Epithelial cell of esophagus (primary cell): Measurements from ENCODE around the gene KAZN.

ENCODE experiments used
- DNase-seq: peaks from one replicate; pipeline ENCODE4 v3.0.0; 2010; ENCODE audit warnings: low read depth
- H3K4me3 ChIP-seq: 2 replicates; pipeline ENCODE4 v1.5.1; 2011; ENCODE audit warnings: mild to moderate bottlenecking, low read length, control low read depth
- CTCF ChIP-seq: IDR thresholded peaks from 2 replicates; pipeline ENCODE4 v1.5.1; 2011; ENCODE audit warnings: low read depth, mild to moderate bottlenecking, low read length, control low read depth, inconsistent platforms; ENCODE audit not compliant: insufficient read depth; ENCODE audit errors: missing control alignments

The KAZN gene

DNA sequence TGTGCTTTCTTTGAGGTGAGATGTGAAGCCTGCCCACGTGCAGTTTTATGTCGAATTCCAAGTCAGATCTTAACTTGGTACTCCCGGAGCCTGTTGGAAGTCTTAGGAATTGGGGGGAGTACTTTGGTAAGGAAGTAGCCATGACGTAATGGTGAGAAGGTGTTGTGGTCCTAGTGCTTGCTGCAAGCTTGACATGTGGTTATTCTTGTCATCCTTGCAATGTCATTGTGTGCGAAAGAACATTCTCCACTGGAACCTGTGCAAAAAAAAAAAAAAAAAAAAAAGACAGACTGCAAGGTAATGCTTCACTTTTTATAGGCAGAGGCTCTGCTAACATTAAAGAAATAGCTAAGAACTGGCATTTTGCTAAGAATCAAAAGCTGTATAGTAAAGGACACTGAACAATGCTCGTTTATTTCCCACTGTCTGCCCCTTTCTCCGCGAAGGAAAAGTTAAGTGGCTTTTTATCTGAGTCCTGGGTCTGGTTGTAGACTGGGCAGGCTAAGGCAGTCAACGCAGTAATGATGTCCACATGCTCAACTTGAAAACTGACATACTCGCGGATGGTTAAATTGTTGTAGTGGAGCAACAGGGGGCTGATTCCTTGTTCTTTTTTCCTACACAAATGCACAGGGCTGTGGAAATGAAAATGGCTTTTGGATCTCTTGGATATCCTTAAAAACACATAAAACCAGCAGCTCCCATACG is 2.1 kb downstream of the KAZN start:
- H3K4me3 ChIP-seq, result no peak overlapping the region
- no peak for TF ChIP-seq CTCF
- DNase-seq, result no peak

DNA sequence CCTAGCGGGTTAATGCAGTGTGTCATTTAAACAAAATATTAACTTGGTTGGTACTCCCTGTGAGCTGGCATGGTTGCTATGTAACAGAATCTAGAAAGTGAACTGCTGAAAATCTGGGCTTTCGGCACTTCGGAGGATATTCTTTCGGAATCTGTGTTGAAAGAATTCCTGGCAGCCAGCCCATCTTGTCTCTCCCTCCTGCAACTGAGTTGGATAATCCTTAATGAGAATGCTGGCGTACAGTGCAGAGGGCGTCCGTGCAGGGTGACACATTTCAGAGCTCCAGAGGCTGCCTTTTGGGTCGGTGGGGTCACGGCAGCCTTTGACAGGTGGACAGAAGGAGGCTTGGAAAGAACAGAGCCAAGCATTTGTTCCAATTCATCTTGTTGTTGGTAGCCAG is 3.7 kb downstream of the KAZN start:
- H3K4me3 ChIP-seq, result no peak overlapping the region
- TF ChIP-seq CTCF, result no peak
- DNase-seq, result no peak

DNA sequence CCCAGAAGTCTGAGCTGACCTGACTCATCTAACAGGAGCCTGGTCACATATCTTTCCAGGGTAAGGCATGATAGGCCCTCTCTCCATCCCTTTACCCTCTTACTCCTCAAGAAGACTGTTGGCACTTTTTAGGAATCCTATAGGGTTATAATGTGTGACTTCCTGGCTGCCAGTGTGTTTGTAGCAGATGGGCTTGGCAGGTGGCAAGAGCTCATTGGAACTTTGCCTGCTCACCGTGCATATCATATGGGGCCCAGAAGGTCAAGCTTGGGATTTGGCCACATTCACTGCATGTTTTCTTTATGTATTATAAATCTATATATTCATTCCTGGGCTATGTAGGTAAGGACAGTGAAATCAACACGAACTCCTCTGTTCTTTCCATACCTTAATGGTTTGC is 5.2 kb downstream of the KAZN start:
- no peak for DNase-seq
- TF ChIP-seq CTCF, result no peak
- no peak overlapping the region for H3K4me3 ChIP-seq

DNA sequence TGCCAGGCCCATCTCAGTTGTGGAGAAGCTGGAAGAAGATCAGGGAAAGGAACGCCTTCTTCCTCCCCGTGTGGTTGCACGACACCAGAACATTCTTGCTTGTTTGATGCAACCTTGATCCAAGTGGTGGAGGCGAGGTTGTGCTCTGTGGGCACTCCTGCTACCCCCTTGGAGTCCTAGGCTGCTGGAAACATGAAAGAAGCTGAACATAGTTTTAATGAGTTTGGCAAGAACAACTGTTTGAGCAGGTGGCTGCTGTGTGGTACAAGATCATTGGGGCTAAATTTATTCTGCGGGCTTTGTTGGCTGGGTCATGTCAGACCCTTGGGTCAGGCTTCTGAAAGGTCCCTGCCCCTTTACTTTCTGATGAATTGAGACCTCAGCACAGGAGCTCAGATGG is 5.9 kb downstream of the KAZN start:
- DNase-seq, result no peak
- TF ChIP-seq CTCF, result no peak
- H3K4me3 ChIP-seq, result no peak overlapping the region

GRCh38 chr1:14605945-14606344 is 7.5 kb downstream of the KAZN start:
- H3K4me3 ChIP-seq, result no peak overlapping the region
- no peak for DNase-seq
- no peak for TF ChIP-seq CTCF

DNA sequence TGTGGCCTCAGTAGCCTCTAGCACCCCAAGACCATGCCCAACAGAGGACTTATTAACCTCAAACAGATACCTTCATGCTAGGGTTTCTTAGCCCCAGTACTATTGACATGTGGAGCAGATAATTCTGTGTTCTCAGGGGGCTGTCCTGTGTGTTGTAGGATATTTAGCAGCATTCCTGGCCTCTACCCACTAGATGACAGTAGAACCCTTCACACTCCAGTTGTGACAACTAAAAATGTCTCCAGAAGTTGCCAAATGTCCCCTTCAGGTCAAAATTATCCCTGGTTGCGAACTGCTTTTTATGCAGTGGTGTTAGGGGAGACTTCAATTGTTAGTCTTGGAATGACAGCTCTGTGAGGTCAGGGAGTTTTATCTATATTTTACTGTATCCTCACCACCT is 8.1 kb downstream of the KAZN start:
- peak; percentile 57 for TF ChIP-seq CTCF
- H3K4me3 ChIP-seq, result no peak overlapping the region
- DNase-seq, result peak; percentile 7

DNA sequence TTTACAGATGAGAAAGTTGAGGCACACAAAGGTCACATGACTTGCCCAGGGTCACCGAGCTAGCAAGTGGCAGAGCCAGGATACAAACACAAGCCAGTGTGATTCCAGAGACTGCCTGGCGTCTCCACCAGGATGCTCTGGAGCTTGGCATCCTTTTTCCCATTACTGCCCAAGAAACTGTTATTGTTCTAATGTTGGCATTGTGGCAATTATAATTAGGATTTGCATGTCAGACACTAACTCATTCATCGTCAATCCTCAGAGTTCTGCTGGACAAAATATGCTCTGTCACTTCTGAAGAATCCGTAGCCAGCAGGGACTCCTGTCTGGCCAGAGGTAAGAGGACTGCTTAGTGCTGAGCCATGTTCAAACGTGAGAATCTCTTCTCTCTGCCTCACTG is 8.8 kb downstream of the KAZN start:
- DNase-seq, result no peak
- no peak overlapping the region for H3K4me3 ChIP-seq
- TF ChIP-seq CTCF, result no peak
